Upper lobe of left lung (tissue), 6 donors: ENCODE results near the gene NFS1. TPM values are rescaled to one million over a fixed set of nuclear protein-coding genes. Genes with fewer than 3 reads are reported as not detected.

ENCODE experiments used
- ATAC-seq, 2 donors: fragments of 200-7000 bp; cut with Tn5 transposase; one replicate each; pipeline ENCODE4 v1.9.1; 2022; ENCODE audit warnings: mild to moderate bottlenecking in 2 of 2, moderate library complexity in 2 of 2; ENCODE audit not compliant: low FRiP score in 2 of 2
- DNase-seq, 2 donors: peaks; one replicate each; pipeline ENCODE4 v3.0.0-alpha.2; 2019 to 2020
- H3K27ac ChIP-seq, 4 donors: fragments of 200-600 bp; sonication (generic); one replicate each; pipeline ENCODE4 v1.5.1; 2016 to 2019
- H3K27me3 ChIP-seq, 4 donors: fragments of 200-600 bp; sonication (generic); one replicate each; pipeline ENCODE4 v1.5.1; 2017 to 2019
- H3K36me3 ChIP-seq, 4 donors: fragments of 200-600 bp; sonication (generic); one replicate each; pipeline ENCODE4 v1.5.1; 2016 to 2019
- H3K4me1 ChIP-seq, 4 donors: fragments of 200-600 bp; sonication (generic); one replicate each; pipeline ENCODE4 v1.5.1; 2018 to 2019
- H3K4me3 ChIP-seq, 4 donors: fragments of 200-600 bp; sonication (generic); one replicate each; pipeline ENCODE4 v1.5.1; 2017 to 2019; ENCODE audit warnings: mild to moderate bottlenecking in 2 of 4, moderate library complexity in 1 of 4
- H3K9me3 ChIP-seq, 4 donors: fragments of 200-600 bp; sonication (generic); one replicate each; pipeline ENCODE4 v1.5.1; 2018 to 2019
- CTCF ChIP-seq, 6 experiments: fragments of 450-650 bp in 4 of 6; fragments of 200-600 bp in 2 of 6; sonication (generic) in 2 of 6; IDR thresholded peaks; one replicate each; pipeline ENCODE4 v1.5.1; 2016 to 2019; ENCODE audit warnings: antibody characterized with exemption in 6 of 6
- EP300 ChIP-seq, 4 donors: sonication (generic); formaldehyde crosslinking; IDR thresholded peaks; one replicate each; pipeline ENCODE4 v1.5.1; 2017; ENCODE audit warnings: antibody characterized with exemption in 4 of 4, control low read depth in 2 of 4
- POLR2A ChIP-seq, 4 donors: fragments of 450-650 bp; IDR thresholded peaks; one replicate each; pipeline ENCODE4 v1.5.1; 2016 to 2017; ENCODE audit warnings: antibody characterized with exemption in 4 of 4, mild to moderate bottlenecking in 2 of 4
- POLR2AphosphoS5 ChIP-seq, 2 donors: sonication (generic); formaldehyde crosslinking; IDR thresholded peaks; one replicate each; pipeline ENCODE4 v1.5.1; 2017; ENCODE audit warnings: antibody characterized with exemption in 2 of 2
- WGBS, 2 donors: methylation state at CpG; one replicate each; pipeline ENCODE4 v1.1.5; 2017 to 2018; 5-methylcytosine and 5-hydroxymethylcytosine counted together
- total RNA-seq, 6 donors: library from RNA; depleted of rRNA in 4 of 6; stranded (reverse); fragments of >200 nt in 4 of 6; gene quantifications; one replicate each; pipeline versions ENCODE4 v1.1.0 to v1.2.1, GENCODE V29; 2016 to 2021
- donor health status: DM: no; HTN: no; CAD: no; lungs with moderate emphysema.
- donor health status: DM: no; HTN: yes; CAD: no; lungs with severe emphysema.

The NFS1 gene
- total RNA-seq, 6 donors from 2014 or later = 16.2 to 90.1 (median 22.6) TPM

DNA sequence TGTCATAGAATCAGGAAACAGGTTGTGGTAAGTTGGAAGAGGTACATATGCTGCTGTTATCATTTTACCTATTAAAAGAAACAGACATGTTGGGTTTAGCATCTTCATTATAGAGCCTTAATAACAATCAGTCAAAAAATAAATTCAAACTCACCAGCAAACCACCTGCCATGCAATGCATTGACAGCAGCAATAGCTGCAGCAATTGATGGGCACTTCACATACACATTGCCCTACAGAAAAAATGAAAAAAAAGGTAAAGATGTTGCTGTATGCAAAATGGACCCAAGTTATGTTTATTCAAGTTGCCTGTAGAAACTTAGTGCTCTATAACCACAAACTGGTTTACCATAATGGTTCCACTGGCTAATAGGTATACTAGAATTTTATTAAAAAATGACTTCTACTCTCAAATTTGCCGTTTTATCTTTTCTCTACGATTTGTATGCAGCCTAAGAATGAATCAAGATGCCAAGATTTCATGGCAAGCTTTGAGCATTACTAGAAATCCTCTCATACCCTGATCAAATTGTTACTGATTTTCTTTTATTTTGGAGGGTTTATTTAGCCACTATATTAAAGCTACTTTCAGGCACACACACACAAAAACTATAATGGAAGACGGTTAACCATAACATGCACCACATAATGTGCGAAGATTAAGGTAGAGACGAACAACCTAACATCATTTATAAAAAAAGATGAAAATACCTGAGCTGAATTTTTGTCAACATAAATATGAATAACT lies 5.5 kb upstream of the NFS1 start:
- Histone ChIP-seq H3K9me3 (no peaks in the 10 kb centered on the region), H3K4me1 (peaks cover 9 to 31% (median 12%) of the 10 kb centered on the region in 4 donors), H3K27me3 (no peaks in the 10 kb centered on the region), H3K4me3 (no peak overlapping the region), H3K27ac (no peak overlapping the region), H3K36me3 (peaks cover 47 to 88% (median 64%) of the 10 kb centered on the region in 4 donors)
- TF ChIP-seq POLR2AphosphoS5 (IDR thresholded peaks at IDR 0.05) (no peak), POLR2A (IDR thresholded peaks at IDR 0.05) (no peak), EP300 (IDR thresholded peaks at IDR 0.05) (no peak), CTCF (IDR thresholded peaks at IDR 0.05) (no peak)
- 89 to 94% methylated on average over 5 of the region's 5 CpGs for WGBS, 2 donors
- no peak for ATAC-seq
- DNase-seq = no peak

DNA sequence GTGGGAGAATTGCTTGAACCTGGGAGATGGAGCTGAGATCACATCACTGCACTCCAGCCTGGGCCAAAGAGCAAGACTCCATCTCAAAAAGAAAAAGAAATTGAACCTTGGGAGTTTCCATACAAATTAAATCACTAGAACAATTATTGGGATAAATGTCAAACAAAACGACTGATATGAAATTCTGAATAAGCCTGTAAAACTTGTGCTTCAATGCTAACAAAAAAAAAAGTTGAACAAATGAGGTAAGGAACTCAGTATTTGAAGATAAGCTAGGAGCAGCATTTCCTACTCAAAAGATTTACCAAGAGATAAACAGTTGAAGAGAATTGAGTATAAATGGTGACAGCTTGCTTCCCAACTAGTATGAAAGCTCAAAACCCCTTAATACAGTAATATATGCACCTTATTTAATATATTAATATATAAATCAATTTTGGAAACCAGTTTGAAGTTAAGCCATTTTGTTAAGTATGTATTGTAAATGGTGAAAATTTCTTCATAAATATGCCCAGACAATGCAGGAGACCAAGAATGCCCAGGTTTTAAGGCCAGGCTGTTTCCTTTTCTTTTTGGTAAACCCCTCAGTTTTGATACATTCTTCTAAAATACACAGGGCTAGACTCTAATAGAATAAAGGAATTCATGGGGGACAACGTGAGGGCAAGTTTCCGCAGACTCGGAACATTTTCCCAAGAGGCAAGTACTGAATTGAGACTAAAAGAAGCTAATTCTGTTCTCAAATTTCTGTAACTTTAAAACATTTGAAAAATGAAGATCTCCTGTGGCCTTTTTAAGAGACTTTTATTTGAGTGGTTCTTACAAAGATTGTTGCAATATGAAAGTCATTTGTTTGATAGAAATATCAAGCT lies 3.9 kb upstream of the NFS1 start:
- Histone ChIP-seq H3K4me1 (peaks cover 13 to 32% (median 14%) of the 10 kb centered on the region in 4 donors), H3K27me3 (no peaks in the 10 kb centered on the region), H3K4me3 (no peak overlapping the region), H3K36me3 (peaks cover 41 to 72% (median 55%) of the 10 kb centered on the region in 4 donors), H3K9me3 (no peaks in the 10 kb centered on the region), H3K27ac (no peak overlapping the region)
- ATAC-seq (no peak), DNase-seq (no peak)
- 64 to 74% methylated on average over 4 of the region's 4 CpGs for WGBS, 2 donors
- TF ChIP-seq EP300 (IDR thresholded peaks at IDR 0.05) (no peak), POLR2A (IDR thresholded peaks at IDR 0.05) (no peak), CTCF (IDR thresholded peaks at IDR 0.05) (no peak), POLR2AphosphoS5 (IDR thresholded peaks at IDR 0.05) (no peak)

DNA sequence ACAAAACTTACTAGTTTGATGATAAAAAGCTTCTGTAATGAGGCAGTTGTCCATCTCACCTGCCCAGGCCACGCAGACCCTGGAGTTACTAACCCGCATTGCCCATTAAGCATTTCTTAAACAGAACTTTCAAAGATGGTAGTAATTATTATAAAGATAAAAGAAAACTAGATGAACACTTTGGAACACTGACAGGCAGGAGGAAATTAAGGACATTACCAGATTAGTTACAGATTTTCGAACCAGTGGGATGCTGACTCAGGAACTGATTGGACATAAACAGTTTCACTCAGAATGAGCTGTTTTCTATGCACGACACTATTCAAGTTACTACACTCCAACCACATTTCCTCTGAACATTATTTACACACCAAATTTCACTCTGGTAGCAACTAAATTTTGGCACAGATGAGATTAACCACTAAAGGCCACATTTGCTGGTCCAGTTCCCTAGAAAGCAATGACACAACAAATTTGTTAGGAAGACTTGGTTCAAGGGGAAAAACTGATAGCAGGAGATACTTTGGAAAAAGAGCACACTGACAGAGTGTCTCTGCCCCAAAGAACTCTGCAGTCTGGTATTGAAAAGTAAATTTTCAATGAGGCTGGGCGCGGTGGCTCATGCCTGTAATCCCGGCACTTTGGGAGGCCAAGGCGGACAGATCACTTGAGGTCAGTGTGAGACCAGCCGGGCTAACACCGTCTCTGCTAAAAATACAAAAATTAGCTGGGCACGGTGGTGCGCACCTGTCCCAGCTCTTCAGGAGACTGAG lies 3.1 kb upstream of the NFS1 start:
- Histone ChIP-seq H3K27me3 (no peaks in the 10 kb centered on the region), H3K9me3 (no peaks in the 10 kb centered on the region), H3K4me1 (peaks cover 15 to 39% (median 22%) of the 10 kb centered on the region in 4 donors), H3K27ac (no peak overlapping the region), H3K36me3 (peaks cover 41 to 64% (median 53%) of the 10 kb centered on the region in 4 donors), H3K4me3 (no peak overlapping the region)
- TF ChIP-seq CTCF (IDR thresholded peaks at IDR 0.05) (no peak), POLR2AphosphoS5 (IDR thresholded peaks at IDR 0.05) (no peak), EP300 (IDR thresholded peaks at IDR 0.05) (no peak), POLR2A (IDR thresholded peaks at IDR 0.05) (no peak)
- 83 to 86% methylated on average over 12 of the region's 12 CpGs for WGBS, 2 donors
- ATAC-seq = no peak
- no peak for DNase-seq

- Histone ChIP-seq H3K36me3 (peaks cover 28 to 58% (median 41%) of the 10 kb centered on the region in 4 donors), H3K4me1 (peaks cover 15 to 39% (median 22%) of the 10 kb centered on the region in 4 donors), H3K4me3 (peak overlapping the region in 1 of 4 donors; percentile 79)
Observed at GRCh38 chr20:35700625-35701148, 1.5 kb upstream of the NFS1 start.

More at GRCh38 chr20:35700625-35701148, 1.5 kb upstream of the NFS1 start:
- WGBS, 2 donors = 92% methylated on average over 7 of the region's 7 CpGs
- no peak for ATAC-seq
- H3K9me3 ChIP-seq = no peaks in the 10 kb centered on the region
- no peaks in the 10 kb centered on the region for H3K27me3 ChIP-seq
- peak overlapping the region in 1 of 4 donors; percentile 86 for H3K27ac ChIP-seq
- no peak for DNase-seq
- TF ChIP-seq POLR2A (IDR thresholded peaks at IDR 0.05) = no peak
- no peak for TF ChIP-seq CTCF (IDR thresholded peaks at IDR 0.05)
- no peak for TF ChIP-seq EP300 (IDR thresholded peaks at IDR 0.05)
- TF ChIP-seq POLR2AphosphoS5 (IDR thresholded peaks at IDR 0.05) = no peak
